ENCODE data around the gene CYSRT1. TPM values are rescaled to one million over a fixed set of nuclear protein-coding genes. Genes with fewer than 3 reads are reported as not detected.

The CYSRT1 gene
- total and polyA plus RNA-seq, 2 donors (not counting 1 experiment from before 2014, with no cell fraction given) = 0.22 to 0.51 TPM

Other genes starting within 250 kb of the CYSRT1 start
Only the 30 nearest of the 32 such genes appear.
- gene PAXX, start 232.8 kb upstream of the CYSRT1 start, total RNA-seq = 73.0 and 74.8 TPM in 2 replicates
- gene PAXX, start 232.8 kb upstream of the CYSRT1 start, polyA plus RNA-seq = 126 and 167 TPM in 2 replicates
- gene CLIC3, start 228.6 kb upstream of the CYSRT1 start, total RNA-seq = 1.1 TPM in 2 replicates
- gene CLIC3, start 228.6 kb upstream of the CYSRT1 start, polyA plus RNA-seq = 1.9 and 2.1 TPM in 2 replicates
- 29.1 and 30.7 TPM in 2 replicates for gene ABCA2, start 196.9 kb upstream of the CYSRT1 start, total RNA-seq
- gene ABCA2, start 196.9 kb upstream of the CYSRT1 start, polyA plus RNA-seq = 61.1 and 63.1 TPM in 2 replicates
- 7.0 and 8.2 TPM in 2 replicates for gene FUT7, start 193.1 kb upstream of the CYSRT1 start, total RNA-seq
- gene FUT7, start 193.1 kb upstream of the CYSRT1 start, polyA plus RNA-seq = 2.6 and 7.3 TPM in 2 replicates
- gene NPDC1, start 179.0 kb upstream of the CYSRT1 start, total RNA-seq = 0.17 and 0.39 TPM in 2 replicates
- 0.19 and 3.0 TPM in 2 replicates for gene NPDC1, start 179.0 kb upstream of the CYSRT1 start, polyA plus RNA-seq
- not detected in 2 replicates for gene ENTPD2, start 171.1 kb upstream of the CYSRT1 start, total RNA-seq
- not detected in 2 replicates for gene ENTPD2, start 171.1 kb upstream of the CYSRT1 start, polyA plus RNA-seq
- gene SAPCD2, start 154.6 kb upstream of the CYSRT1 start, total RNA-seq = 0.39 and 0.73 TPM in 2 replicates
- gene SAPCD2, start 154.6 kb upstream of the CYSRT1 start, polyA plus RNA-seq = 0.45 and 0.69 TPM in 2 replicates
- gene UAP1L1, start 147.7 kb upstream of the CYSRT1 start, total RNA-seq = 47.6 and 55.8 TPM in 2 replicates
- gene UAP1L1, start 147.7 kb upstream of the CYSRT1 start, polyA plus RNA-seq = 29.1 and 38.1 TPM in 2 replicates
- gene MAN1B1, start 138.2 kb upstream of the CYSRT1 start, total RNA-seq = 68.4 and 80.9 TPM in 2 replicates
- 47.0 and 53.1 TPM in 2 replicates for gene MAN1B1, start 138.2 kb upstream of the CYSRT1 start, polyA plus RNA-seq
- gene DPP7, start 110.4 kb upstream of the CYSRT1 start, total RNA-seq = 324 and 335 TPM in 2 replicates
- gene DPP7, start 110.4 kb upstream of the CYSRT1 start, polyA plus RNA-seq = 506 and 546 TPM in 2 replicates
- not detected in 2 replicates for gene GRIN1, start 86.0 kb upstream of the CYSRT1 start, total RNA-seq
- gene GRIN1, start 86.0 kb upstream of the CYSRT1 start, polyA plus RNA-seq = 0.04 TPM in 1 of 2 replicates, not detected in the other
- not detected in 2 replicates for gene LRRC26, start 55.1 kb upstream of the CYSRT1 start, total RNA-seq
- gene LRRC26, start 55.1 kb upstream of the CYSRT1 start, polyA plus RNA-seq = not detected in 2 replicates
- gene TMEM210, start 53.1 kb upstream of the CYSRT1 start, total RNA-seq = not detected in 2 replicates
- not detected in 2 replicates for gene TMEM210, start 53.1 kb upstream of the CYSRT1 start, polyA plus RNA-seq
- gene ANAPC2, start 36.6 kb upstream of the CYSRT1 start, total RNA-seq = 121 and 129 TPM in 2 replicates
- gene ANAPC2, start 36.6 kb upstream of the CYSRT1 start, polyA plus RNA-seq = 127 and 138 TPM in 2 replicates
- 52.9 and 53.6 TPM in 2 replicates for gene SSNA1, start 36.5 kb upstream of the CYSRT1 start, total RNA-seq
- gene SSNA1, start 36.5 kb upstream of the CYSRT1 start, polyA plus RNA-seq = 99.0 and 129 TPM in 2 replicates
- gene TPRN, start 24.4 kb upstream of the CYSRT1 start, total RNA-seq = 16.3 and 19.3 TPM in 2 replicates
- gene TPRN, start 24.4 kb upstream of the CYSRT1 start, polyA plus RNA-seq = 5.7 and 6.4 TPM in 2 replicates
- 35.7 and 38.0 TPM in 2 replicates for gene TMEM203, start 19.5 kb upstream of the CYSRT1 start, total RNA-seq
- gene TMEM203, start 19.5 kb upstream of the CYSRT1 start, polyA plus RNA-seq = 16.1 and 20.6 TPM in 2 replicates
- gene NDOR1, start 19.5 kb upstream of the CYSRT1 start, total RNA-seq = 37.3 and 40.9 TPM in 2 replicates
- 36.4 and 37.6 TPM in 2 replicates for gene NDOR1, start 19.5 kb upstream of the CYSRT1 start, polyA plus RNA-seq
- gene RNF208, start 2.9 kb upstream of the CYSRT1 start, total RNA-seq = 1.1 and 1.4 TPM in 2 replicates
- 0.97 and 1.1 TPM in 2 replicates for gene RNF208, start 2.9 kb upstream of the CYSRT1 start, polyA plus RNA-seq
- gene RNF224, start 2.3 kb downstream of the CYSRT1 start, total RNA-seq = not detected in 2 replicates
- gene RNF224, start 2.3 kb downstream of the CYSRT1 start, polyA plus RNA-seq = not detected in 2 replicates
- gene SLC34A3, start 5.7 kb downstream of the CYSRT1 start, total RNA-seq = not detected in 2 replicates
- not detected in 2 replicates for gene SLC34A3, start 5.7 kb downstream of the CYSRT1 start, polyA plus RNA-seq
- gene TUBB4B, start 16.1 kb downstream of the CYSRT1 start, total RNA-seq = 110 and 111 TPM in 2 replicates
- 245 and 261 TPM in 2 replicates for gene TUBB4B, start 16.1 kb downstream of the CYSRT1 start, polyA plus RNA-seq
- gene STPG3, start 26.1 kb downstream of the CYSRT1 start, total RNA-seq = not detected in 2 replicates
- not detected in 2 replicates for gene STPG3, start 26.1 kb downstream of the CYSRT1 start, polyA plus RNA-seq
- gene NELFB, start 30.2 kb downstream of the CYSRT1 start, total RNA-seq = 55.8 and 56.9 TPM in 2 replicates
- gene NELFB, start 30.2 kb downstream of the CYSRT1 start, polyA plus RNA-seq = 47.1 and 53.7 TPM in 2 replicates
- gene TOR4A, start 52.6 kb downstream of the CYSRT1 start, total RNA-seq = 12.7 and 15.3 TPM in 2 replicates
- gene TOR4A, start 52.6 kb downstream of the CYSRT1 start, polyA plus RNA-seq = 6.0 and 8.3 TPM in 2 replicates
- gene NRARP, start 77.1 kb downstream of the CYSRT1 start, total RNA-seq = 11.4 and 11.5 TPM in 2 replicates
- 4.3 and 5.7 TPM in 2 replicates for gene NRARP, start 77.1 kb downstream of the CYSRT1 start, polyA plus RNA-seq
- gene EXD3, start 198.0 kb downstream of the CYSRT1 start, total RNA-seq = 23.7 and 25.1 TPM in 2 replicates
- 21.3 and 22.5 TPM in 2 replicates for gene EXD3, start 198.0 kb downstream of the CYSRT1 start, polyA plus RNA-seq
- gene NOXA1, start 198.2 kb downstream of the CYSRT1 start, total RNA-seq = 5.7 and 8.4 TPM in 2 replicates
- 5.1 and 7.7 TPM in 2 replicates for gene NOXA1, start 198.2 kb downstream of the CYSRT1 start, polyA plus RNA-seq
- not detected in 2 replicates for gene ENTPD8, start 216.2 kb downstream of the CYSRT1 start, total RNA-seq
- gene ENTPD8, start 216.2 kb downstream of the CYSRT1 start, polyA plus RNA-seq = not detected in 2 replicates
- 28.7 and 35.7 TPM in 2 replicates for gene NSMF, start 234.2 kb downstream of the CYSRT1 start, total RNA-seq
- 59.4 and 82.1 TPM in 2 replicates for gene NSMF, start 234.2 kb downstream of the CYSRT1 start, polyA plus RNA-seq